Measurements from ENCODE around the gene OLFM3.

DNA sequence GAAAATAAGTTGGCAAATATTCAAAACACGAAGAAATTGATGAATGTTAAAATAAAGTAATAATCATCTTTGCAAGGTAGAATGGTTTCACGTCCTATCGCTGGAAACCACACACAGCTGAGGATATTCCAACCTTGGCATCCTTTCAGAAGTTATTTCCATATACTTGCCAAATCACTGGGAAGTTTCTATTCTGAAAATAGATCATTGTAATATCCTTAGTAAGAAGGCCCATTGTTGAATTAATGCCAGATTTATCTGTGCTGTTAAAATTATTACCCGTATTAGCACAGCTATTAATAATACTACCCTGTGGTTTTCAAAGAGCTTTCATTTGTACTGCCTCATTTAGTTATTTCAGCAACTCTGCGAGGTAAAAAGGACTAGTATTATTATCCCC is 81.1 kb downstream of the OLFM3 start:
- TF ChIP-seq NFIC (IDR thresholded peaks at IDR 0.05; ENCODE audit: low read depth, low read length) (no peak), SIX5 (IDR thresholded peaks at IDR 0.05; ENCODE audit: low read depth, low read length, severe bottlenecking) (no peak), CBFB (IDR thresholded peaks at IDR 0.05; ENCODE audit: low read depth) (no peak), RFX5 (IDR thresholded peaks at IDR 0.05; ENCODE audit: low read depth, low read length) (no peak), TCF12 (IDR thresholded peaks at IDR 0.05; ENCODE audit: low read depth, low read length) (no peak), CTCF (IDR thresholded peaks at IDR 0.05 in 2 of 3, conservative IDR thresholded peaks at IDR 0.05 in 1 of 3; ENCODE audit: control insufficient read depth in 2 of 3, extremely low read depth in 1 of 3, insufficient read depth in 1 of 3, low read depth in 3 of 3, low read length in 3 of 3) (no peak), TAF1 (IDR thresholded peaks at IDR 0.05; ENCODE audit: borderline replicate concordance, low read depth, low read length) (no peak), RAD51 (IDR thresholded peaks at IDR 0.05) (no peak), ATF2 (IDR thresholded peaks at IDR 0.05; ENCODE audit: low read length) (no peak), BCLAF1 (IDR thresholded peaks at IDR 0.05) (no peak), REST (IDR thresholded peaks at IDR 0.05; ENCODE audit: low read depth, low read length) (no peak)
- TF ChIP-seq, protein P1, sequence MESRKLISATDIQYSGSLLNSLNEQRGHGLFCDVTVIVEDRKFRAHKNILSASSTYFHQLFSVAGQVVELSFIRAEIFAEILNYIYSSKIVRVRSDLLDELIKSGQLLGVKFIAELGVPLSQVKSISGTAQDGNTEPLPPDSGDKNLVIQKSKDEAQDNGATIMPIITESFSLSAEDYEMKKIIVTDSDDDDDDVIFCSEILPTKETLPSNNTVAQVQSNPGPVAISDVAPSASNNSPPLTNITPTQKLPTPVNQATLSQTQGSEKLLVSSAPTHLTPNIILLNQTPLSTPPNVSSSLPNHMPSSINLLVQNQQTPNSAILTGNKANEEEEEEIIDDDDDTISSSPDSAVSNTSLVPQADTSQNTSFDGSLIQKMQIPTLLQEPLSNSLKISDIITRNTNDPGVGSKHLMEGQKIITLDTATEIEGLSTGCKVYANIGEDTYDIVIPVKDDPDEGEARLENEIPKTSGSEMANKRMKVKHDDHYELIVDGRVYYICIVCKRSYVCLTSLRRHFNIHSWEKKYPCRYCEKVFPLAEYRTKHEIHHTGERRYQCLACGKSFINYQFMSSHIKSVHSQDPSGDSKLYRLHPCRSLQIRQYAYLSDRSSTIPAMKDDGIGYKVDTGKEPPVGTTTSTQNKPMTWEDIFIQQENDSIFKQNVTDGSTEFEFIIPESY (IDR thresholded peaks at IDR 0.05) = no peak

Data from GM12878 (cell line).